ENCODE measurements around the gene BACH2.
"Not testable (repeated sequence)": the region's sequence is repeated elsewhere in the genome, so short reads cannot be mapped to it uniquely, and the experiment has no call there.

BACH2 gene

DNA sequence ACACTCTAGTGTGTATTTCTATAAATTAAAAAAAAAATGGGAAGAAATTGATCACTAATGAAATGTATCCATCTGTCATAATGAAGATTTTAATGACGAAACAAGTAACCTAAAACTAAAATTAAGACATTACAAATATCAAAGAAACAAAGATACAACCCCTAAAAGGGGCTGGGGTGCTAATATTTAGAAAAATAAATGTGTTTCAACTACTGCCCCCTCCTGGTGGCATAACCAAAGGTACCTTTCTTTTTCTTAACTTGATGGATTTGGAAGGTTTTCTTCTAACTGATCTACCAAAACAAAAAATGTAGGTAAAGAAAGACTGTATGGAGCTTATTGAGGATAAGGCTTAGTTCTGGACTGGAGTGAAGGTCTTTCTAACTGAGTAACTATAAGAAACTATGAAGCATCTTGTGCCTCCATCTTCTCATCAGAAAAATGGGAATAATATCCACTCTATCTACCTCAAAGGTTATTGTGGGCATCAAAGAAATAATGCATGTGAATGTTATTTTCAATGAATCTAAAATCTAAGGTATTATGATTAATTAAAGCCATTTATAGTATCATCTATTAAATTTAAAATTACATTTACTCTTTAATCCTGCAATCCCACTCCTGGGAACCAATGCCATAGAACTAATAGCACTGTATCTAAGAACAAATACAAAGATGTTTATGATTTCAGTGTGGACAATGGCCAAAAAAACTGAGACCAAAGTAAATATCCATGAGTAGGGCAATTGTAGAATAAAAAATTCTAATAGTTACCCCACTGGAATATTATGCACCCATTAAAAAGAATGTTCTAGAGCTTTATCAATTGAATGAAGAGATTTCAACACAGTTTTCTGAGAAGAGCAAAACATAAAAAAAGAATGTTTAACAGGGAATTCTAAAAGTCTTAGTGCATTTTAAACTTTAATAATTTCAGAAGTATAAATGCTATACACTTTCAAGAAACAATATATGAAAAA, 117.2 kb downstream of the BACH2 start:
- peak; percentile 53 for DNase-seq

DNA sequence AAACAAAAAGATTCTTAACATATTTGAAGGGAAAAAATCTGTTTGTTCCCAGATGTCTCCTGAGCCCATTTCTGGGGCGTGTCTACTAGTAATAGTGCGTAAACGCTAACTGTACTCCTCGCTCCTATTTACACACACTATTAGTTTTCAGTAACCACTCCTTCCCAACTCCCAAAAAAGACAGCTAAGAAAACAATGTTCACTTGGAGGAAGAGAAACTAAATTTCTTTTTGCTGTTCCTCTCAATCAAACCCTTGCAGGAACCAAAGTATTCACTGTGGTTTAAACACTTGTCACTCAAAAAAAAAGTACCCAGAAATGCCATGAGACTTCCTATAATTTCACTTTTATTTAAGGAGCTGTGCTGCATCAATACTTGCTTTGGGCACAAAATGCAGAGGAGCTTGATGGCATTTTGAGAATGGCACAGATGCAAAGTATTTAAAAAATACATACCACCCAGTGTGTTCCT, 118.2 kb downstream of the BACH2 start:
- no peak for DNase-seq

DNA sequence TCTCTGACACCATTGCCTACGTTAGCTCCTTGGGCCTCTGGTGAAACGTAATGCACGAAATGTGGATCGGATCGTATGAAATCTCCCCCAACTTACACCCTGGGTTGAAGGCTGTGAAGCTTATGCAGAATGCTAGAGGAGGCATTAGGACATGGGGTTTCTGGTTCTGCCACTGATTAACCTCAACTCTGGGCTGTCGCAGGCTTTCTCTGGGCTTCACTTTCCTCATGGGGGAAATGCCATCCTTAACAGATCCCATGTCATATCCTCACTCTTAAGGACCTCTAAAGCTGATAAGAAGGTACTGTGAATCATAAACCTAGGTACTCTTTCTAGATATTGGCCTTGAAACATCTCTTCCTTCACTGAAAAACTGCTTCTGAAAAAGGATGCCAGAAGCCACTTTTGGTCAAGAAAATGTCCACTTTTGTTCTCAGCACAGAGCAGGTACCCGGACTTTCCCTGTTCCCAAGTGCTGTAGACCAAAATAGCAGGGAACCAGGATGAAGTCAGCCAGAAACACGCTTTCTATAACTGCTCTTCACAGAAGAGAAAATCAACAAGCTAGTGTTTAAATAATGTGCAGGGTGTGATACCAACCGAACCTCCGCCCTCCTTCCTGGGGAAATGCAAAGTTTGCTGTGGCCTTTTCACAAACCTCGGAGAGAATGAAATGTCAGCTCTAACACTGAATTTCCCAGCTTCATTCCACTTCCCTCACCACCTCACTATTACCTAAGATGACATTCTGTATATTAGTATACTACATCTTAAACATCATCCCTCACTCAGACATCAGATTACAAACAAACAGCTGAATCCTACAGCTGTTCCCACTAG, 118.9 kb downstream of the BACH2 start:
- DNase-seq: no peak

DNA sequence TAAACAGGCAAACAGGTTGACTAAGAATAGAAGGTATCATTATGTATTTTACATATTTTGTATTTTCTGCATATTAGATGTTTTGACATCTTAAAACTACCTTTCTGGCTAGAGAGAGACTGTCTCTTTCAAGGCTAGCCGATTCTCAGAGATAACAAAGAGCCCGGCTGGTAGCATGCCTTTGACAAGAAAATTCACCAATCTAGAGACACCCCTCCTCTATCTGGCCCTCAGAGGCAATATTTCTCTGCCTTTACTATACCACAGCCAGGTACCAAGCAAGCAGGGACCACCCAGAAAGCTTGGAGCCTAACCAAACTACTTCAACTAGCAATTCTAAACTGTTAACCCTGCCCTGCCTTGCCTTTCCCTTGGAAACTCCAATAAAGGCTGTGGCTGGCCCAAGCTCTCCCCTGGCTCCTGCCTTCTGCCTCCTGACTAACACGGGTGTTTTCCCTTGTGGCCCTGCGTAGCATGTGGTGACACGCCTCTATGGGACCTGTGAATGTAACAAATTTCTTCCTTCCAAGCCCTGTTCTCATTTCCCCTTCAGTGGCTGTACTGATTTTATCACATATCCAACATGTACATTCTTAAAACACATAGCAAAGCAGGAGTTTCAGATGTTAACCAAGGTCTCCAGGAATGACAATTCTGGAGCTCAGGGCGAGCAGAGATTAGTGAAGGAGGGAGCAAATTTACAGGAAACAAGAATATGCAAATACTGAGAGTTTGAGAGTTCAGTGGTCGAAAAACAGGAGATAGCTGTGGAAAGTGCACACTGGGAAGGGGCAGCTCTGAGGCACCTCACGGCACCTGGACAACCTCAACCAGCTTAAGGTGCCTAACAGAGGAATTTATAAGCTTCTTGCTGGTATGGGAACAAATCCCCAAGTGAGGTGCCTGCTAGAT, 120.8 kb downstream of the BACH2 start:
- peak; percentile 35 for DNase-seq

DNA sequence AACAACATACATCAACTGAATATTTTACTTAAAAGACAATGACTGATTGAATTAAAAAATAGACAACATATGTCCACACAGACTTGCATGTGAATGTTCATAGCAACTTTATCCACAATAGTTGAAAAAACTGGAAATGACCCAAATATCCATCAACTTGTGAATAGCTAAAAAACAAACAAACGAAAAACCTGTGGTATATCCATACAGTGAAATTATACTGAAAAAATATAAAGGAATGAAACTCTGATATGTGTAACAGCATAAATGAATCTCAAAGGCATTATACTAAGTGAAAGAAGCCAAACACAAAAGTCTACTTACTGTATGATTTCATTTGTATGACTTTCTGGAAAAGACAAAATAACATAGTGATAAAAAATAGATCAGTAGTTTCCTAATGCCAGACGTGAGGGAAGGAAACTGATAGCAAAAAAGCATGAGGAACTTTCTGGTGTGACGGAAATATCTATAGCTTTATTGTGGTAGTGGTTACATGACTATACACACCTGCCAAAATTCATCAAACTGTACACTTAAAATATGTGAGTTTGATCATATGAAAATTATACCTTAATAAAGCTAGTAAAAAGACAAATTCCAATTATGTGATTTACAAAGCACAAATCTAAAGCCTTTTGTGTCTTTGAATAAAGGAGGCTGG, 123.2 kb downstream of the BACH2 start:
- DNase-seq: no peak

DNA sequence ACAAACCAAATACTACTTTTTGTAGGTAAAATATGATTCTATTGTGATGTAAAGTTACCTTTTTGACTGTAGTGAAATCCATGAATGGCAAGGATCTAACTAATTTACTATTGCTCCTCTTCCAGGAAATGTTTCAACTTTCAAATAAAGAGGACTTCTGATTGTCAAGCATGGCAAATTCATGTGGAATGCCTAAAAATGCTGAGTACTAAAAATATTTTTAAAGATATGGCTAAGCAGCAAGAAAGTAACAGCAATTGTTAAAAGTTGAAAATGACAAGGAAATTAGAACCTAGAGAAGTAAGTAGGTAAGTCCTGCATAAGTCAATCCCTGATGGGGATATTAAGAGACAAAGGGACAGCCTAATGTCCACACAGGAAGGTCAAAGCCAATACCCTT, 126.0 kb downstream of the BACH2 start:
- no peak for DNase-seq

DNA sequence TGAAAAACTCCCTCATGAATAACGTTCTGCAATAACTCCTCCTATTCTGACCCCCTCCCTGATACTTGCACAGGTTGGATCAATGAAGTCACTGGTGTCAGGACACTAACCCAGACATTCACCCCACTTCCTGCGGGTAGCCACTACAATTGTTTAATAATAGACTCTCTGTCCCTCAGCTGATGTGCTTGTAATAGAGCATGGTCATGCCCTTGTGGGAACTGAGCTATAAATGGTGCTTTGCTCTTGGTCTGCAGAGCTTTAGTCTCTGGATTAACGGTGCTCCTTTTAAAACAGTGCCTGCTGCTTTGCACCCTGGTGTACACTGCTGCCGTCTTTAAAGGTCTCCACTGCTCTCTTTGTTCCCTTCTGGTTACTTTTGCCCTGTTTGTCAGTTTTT, 127.3 kb downstream of the BACH2 start:
- DNase-seq: no peak

DNA sequence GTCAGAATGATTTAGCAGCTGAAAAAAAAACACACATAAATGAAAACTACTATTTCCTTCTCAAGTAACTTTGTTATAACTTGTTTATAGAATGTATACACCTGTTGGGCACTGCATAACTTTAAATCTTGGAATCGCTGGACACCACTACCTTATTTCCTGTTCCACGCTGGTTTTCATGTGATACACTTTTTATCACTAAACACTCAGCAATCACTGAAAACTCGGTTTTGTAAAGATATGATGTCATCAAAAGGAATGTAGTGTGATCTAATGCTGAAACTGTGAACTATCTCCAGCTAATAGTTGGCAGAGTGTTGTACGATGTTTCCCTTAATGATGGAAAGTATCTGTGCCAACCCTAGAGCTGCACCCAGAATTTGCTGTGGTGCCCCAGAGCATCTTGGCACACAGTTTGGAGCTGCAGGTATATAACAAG, 127.9 kb downstream of the BACH2 start:
- no peak for DNase-seq

DNA sequence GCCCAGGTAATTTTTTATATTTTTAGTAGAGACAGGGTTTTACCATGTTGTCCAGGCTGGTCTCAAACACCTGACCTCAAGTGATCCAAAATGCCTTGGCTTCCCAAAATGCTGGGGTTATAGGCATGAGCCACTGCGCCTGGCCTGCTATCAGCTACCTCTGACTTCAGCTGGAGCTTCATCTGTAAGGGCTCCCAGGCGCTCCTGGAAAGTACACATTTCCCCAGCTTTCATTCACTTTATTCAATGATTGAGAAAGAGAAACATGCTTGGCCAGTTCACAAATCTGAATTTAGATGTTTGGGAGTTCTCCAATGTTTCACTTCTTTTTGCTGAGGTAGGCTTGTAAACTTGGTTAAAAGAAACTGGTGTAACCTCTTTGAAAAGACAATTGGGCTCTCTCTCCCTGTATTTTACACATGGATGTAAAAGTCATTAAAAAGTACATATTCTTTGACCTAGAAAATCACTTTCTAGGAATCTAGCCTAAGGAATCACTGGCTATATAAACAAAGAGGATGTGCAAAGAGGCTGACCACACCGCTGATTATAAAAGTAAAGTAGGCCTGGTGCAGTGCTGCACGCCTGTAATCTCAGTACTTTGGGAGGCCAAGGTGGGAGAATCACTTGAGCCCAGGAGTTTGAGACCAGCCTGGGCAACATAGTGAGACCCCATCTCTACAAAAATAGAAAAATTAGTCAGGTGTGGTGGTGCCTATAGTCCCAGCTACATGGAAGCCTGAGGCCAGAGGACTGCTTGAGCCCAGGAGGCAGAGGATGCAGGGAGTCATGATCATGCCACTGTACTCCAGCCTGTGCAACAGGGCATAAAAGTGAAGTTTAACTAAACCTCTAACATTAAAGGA, 128.9 kb downstream of the BACH2 start:
- DNase-seq: no peak

DNA sequence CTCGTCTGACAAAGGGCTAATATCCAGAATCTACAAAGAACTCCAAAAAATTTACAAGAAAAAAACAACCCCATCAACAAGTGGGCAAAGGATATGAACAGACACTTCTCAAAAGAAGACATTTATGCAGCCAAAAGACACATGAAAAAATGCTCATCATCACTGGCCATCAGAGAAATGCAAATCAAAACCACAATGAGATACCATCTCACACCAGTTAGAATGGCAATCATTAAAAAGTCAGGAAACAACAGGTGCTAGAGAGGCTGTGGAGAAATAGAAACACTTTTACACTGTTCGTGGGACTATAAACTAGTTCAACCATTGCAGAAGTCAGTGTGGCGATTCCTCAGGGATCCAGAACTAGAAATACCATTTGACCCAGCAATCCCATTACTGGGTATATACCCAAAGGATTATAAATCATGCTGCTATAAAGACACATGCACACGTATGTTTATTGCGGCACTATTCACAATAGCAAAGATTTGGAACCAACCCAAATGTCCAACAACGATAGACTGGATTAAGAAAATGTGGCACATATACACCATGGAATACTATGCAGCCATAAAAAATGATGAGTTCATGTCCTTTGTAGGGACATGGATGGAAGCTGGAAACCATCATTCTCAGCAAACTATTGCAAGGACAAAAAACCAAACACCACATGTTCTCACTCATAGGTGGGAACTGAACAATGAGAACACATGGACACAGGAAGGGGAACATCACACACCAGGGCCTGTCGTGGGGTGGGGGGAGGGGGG, 130.3 kb downstream of the BACH2 start:
- DNase-seq: not testable (repeated sequence)

DNA sequence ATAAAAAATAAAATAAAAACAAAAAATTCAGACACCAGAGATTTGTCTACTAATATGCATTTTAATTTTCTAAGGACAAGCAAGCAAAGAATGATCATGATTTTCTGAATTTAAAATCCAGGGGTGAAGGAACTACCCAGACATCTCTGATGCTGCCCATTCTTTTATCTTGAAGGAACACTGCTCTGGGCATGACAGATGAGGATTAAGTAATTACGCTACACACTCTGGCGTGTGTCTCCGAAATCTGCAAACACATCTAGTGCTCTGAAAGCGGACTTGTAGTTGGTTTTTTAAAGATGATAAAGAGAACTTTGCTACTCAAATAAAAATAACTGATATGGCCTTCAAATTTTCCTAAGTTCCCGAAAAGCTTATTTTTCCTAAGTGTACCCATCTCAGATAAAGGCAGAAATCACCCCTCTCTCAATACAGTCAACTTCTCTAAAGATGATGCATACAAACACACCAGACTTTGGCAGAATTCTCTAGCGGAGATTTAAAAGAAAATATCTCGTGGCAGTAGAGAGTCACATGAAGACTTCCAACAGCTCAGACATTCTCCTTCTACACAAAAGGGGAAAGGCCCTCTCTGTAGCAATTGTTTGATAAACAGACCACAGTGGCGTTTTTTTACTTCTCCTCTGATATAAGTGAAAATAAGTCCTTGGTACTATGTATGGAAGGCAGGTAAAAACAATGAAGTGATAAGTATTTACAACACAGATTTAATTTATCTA, 133.8 kb downstream of the BACH2 start:
- DNase-seq: no peak

DNA sequence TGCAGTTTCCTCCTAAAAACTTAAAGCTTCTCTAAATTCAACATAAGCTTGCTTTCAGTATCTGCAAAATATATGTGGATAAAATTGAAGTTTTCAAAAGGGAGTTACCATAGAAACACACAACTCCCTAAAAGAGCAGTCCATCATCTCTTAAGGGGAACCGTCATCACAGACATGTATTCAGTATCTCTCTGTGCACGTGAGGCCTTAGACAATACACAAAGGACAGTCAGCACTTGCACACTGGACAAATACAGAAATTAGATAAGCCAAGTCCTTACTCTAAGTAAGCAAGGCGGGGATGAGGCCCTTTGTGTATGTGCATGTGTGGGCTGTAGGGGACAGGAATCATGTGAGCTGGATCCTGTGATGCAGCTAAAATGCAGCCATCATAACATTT, 136.6 kb downstream of the BACH2 start:
- no peak for DNase-seq

DNA sequence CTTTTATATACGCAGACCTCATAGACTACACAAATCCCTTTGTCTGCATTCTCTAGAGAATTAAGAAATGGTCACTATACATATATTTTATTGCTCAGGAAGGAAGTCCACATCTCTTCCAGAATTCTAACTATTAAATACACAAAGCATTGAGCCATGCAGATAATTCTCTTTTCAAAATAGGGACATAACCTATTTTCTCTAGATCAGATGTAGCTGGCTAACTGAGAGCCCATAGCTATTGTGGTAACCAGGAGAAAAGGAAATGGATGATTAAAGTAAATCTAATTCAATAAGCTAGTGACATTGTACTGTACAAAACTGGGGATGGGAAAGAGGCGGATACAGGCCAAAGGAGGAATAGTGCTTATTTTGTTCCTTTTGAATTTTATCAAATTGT, 137.2 kb downstream of the BACH2 start:
- DNase-seq: no peak

DNA sequence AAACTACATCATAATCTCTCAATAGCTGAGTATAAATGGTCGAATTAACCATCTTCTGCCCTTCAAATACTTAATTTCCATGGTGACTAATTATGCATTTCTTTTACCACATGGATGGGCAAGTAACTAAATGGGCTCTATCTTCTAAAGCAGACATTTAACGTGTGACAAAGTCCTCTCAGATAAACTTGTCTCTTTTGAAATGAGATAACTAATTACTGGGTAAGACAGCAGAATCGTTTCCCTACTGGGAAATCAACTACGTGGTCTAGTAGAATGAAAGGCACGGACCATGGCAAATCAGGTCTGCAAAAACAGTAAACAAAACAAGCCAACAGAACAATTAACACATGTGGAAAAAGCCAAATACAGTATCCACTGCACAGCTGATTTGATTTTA, 137.7 kb downstream of the BACH2 start:
- DNase-seq: no peak

DNA sequence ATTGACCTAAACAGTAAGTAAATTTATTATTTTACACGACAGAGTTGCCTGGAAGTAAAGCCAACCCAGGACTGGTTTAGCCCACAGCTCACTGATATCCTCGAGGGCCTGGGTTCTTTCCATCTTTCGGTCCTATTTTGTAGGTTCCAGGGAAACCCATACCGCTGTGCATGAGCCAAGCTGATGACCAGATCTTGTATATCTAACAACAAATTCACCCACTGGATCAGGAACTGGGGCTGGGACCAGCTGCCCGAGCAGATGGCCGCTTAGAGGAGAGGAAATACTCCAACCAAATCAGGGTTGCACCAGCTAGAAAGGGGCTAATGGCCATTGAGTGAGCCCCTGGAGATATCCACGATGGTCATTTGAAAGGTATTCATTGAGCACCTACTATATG, 139.2 kb downstream of the BACH2 start:
- DNase-seq: no peak

DNA sequence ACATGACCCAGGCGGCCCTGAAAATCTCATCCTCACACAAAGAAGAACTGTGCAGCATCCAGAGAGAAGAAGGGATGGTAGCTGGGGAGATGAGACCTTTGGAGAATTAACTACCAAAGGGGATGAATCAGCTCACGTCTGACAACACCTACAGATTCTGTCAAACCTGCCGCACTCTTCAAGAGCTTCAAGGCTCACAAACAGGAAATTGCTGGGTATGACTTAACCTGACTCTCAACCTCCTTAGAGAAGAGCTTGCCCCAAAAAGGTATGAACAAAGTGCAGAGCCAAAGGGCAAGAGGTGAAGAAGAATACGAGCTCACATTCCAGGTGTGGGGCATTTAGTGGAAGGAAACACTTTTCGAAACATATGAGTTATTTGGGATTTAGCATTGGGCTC, 139.8 kb downstream of the BACH2 start:
- peak; percentile 45 for DNase-seq

DNA sequence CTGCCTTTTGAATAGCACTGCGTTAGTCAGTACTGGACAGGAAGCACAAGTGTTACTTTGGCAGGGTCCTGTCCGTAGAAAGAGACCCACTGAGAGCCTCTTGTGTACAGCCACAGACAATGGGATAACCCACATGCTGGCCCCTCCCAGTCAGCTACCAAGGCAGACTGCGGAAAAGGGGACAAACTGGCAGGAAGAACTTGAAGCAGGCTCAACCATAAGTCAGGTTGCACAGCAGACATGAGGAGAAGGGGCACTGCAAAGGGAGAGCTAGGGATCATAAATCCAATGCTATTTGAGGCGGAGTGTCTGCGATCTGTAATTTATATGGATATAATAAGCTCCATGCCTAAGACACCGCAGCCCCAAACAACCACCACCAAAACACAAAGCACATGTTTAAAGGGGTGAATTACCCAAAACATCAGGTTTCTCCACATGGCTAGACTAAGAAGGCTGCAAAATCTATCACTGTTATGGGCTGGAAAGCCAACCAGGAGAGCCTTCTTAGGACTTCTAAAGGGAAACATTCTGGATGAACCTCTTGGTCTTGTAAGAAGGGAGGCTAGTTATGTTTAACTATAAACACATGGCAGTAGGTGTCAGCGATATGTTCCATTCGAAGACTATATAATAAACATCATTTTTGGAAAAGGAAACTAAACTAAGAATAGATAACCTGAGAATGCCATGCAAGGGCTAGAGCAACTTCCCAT, 141.7 kb downstream of the BACH2 start:
- no peak for DNase-seq

DNA sequence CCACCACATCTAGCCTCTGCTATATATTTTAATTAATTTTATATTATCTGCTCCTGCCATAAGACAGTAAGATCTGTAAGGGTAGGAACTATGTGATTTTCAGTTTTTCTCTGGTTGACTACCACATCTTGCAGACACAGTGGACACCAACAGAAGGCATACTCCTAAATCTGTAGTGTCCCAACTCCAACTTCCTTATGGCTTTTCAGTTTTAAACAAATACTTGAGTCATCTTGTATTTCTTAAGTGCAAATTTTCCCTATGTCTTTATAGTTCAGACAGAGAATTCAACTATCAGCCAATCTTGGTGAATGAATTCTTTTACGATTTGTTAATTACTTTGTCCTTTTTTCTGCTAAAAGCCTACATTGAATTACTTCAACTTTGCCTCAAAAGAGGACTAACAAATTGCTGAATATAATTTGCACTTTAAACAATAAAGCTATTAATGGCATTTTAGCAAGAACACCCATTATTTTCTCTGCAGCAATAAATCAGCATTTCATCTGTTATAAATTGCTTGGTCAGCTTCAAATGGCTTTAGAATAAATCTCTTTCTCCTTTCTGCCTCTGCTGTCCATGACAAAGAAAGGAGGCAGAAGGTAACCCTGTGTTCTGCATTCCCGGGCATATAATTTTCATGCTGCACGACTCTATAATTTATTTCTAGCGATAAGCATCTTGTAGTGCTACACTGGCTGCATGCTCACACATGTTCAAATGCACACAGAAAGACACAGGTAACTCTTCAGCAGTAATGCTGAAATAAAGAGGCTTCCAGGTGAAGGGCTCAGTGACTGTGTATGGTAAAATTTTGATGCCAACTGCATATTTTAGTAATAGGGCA, 144.8 kb downstream of the BACH2 start:
- no peak for DNase-seq
